ENCODE measurements around the gene UBE2Q2.

Gene UBE2Q2

DNA sequence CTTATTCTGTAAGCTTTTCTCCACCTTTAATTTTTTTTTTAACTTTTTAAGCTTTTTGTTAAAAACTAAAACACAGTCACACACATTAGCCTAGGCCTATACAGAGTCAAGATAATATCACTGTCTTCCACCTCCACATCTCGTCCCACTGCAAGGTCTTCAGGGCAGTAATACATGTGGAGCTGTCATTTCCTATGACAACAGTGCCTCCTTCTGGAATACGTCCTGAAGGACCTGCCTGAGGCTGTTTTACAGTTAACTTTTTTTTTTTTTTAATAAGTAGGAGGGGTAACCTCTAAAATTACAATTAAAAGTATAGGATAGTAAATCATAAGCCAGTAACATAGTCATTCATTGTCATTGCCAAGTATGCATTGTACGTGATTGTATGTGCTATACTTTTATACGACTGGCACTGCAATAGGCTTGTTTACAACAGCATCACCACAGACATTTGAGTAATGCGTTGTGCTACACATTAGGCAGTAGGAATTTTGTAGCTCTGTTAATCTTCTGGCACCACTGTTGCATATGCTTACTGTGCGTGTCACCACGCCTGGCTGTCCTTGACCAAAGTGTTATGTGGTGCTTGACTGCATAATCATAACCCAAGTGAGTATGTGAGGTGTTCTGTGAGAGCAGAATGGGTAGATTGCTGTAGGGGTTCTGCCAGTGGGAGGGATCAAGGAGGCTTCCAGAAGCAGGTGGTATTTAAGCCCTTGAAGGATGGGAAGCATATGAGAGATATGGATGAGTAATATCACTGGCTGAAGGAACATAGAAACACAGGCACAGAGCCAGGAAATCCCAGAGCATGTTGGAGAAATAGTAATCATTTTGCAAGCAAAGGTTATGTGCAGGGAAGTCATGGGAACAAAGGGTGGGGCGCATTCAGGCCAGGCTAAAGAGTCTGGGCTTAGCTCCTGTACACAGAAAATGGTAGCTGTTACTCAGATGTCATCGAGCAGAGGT lies 78.8 kb downstream of the UBE2Q2 start:
- H3K27ac ChIP-seq (ENCODE audit: insufficient read depth, low read depth, low read length, poor library complexity, severe bottlenecking): no peak overlapping the region
- H3K27me3 ChIP-seq (ENCODE audit: control insufficient read depth, insufficient read depth, low read length, poor library complexity, severe bottlenecking): no peaks in the 10 kb centered on the region
- no peaks in the 10 kb centered on the region for H3K9me3 ChIP-seq (ENCODE audit: control insufficient read depth, low read length)
- no peak overlapping the region for H3K4me3 ChIP-seq (ENCODE audit: insufficient read depth, low read depth, low read length)
- 91 to 96% methylated on average over 8 to 9 of the region's 9 CpGs for WGBS, 2 experiments
- H3K4me1 ChIP-seq (ENCODE audit: control insufficient read depth, insufficient read depth, low read length): no peaks in the 10 kb centered on the region
- no peaks in the 10 kb centered on the region for H3K36me3 ChIP-seq (ENCODE audit: control insufficient read depth, insufficient read depth, low read length)

DNA sequence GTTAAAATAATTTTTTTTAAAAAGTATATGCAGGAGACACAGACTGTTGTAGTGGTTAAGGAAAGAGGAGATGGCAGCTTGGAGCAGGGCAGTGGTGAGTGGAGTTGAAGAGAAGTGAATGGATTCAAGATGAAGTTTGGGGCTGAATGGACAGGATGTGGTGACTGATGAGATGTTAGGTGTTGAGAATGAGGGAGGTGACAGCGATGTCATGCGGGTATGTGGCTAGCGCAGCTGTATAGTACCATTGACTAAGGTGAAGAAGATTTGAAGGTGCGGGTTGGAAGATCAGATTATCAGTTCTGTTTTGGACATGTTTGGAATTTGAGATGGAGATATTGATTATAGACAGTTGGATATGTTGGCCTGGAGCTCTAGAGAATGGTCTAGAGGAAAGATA lies 80.5 kb downstream of the UBE2Q2 start:
- Histone ChIP-seq H3K36me3 (ENCODE audit: control insufficient read depth, insufficient read depth, low read length) (no peaks in the 10 kb centered on the region), H3K27ac (ENCODE audit: insufficient read depth, low read depth, low read length, poor library complexity, severe bottlenecking) (no peak overlapping the region)
- WGBS, 2 experiments: 94% methylated on average over 4 of the region's 4 CpGs

DNA sequence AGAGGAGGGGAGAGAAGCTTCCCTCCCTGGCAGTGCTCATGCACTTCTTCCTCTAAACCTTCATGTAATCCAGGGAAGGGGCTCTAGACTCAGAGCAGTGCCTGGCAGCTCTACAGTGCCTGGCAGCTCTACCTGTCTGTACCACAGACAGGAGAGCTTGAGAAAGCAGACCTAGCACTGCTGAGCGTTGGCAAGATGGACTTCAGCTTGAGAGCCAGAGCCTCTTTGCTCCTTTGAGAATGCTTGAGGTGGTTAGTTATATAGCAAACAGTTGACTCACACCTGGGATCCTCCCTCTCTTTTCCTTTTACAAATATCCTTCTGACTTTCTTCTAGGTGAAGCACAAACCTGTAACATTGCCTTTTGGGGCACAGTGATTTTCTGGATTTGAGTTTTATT lies 81.3 kb downstream of the UBE2Q2 start:
- 91 to 95% methylated on average over 1 of the region's 1 CpG for WGBS, 2 experiments
- Histone ChIP-seq H3K36me3 (ENCODE audit: control insufficient read depth, insufficient read depth, low read length) (no peaks in the 10 kb centered on the region), H3K27ac (ENCODE audit: insufficient read depth, low read depth, low read length, poor library complexity, severe bottlenecking) (no peak overlapping the region), H3K4me1 (ENCODE audit: control insufficient read depth, insufficient read depth, low read length) (no peaks in the 10 kb centered on the region), H3K9me3 (ENCODE audit: control insufficient read depth, low read length) (no peaks in the 10 kb centered on the region), H3K27me3 (ENCODE audit: control insufficient read depth, insufficient read depth, low read length, poor library complexity, severe bottlenecking) (no peaks in the 10 kb centered on the region), H3K4me3 (ENCODE audit: insufficient read depth, low read depth, low read length) (no peak overlapping the region)

More for the DNA sequence above, 80.5 kb downstream of the UBE2Q2 start:
- H3K27me3 ChIP-seq (ENCODE audit: control insufficient read depth, insufficient read depth, low read length, poor library complexity, severe bottlenecking): no peaks in the 10 kb centered on the region
- no peaks in the 10 kb centered on the region for H3K4me1 ChIP-seq (ENCODE audit: control insufficient read depth, insufficient read depth, low read length)
- no peak overlapping the region for H3K4me3 ChIP-seq (ENCODE audit: insufficient read depth, low read depth, low read length)
- no peaks in the 10 kb centered on the region for H3K9me3 ChIP-seq (ENCODE audit: control insufficient read depth, low read length)

DNA sequence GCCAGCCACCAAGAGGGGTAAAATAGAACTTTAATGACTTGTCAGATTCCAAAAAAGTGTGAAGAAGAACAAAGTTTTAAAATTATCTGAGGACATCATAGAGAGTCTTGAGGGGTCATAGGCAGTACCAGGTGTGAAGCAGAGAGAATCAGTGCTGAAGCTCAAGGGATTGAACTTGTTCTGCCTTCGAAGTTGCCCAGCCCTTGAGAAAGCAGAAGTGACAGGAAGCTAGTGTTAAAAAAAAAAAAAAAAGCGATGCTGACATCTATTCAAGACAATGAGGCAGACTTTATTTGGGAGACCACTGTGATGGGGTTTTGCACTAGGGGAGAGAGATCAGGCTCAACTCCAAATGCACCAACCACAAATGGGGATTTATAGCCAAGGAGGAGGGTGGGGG lies 82.2 kb downstream of the UBE2Q2 start:
- no peaks in the 10 kb centered on the region for H3K4me1 ChIP-seq (ENCODE audit: control insufficient read depth, insufficient read depth, low read length)
- no peaks in the 10 kb centered on the region for H3K27me3 ChIP-seq (ENCODE audit: control insufficient read depth, insufficient read depth, low read length, poor library complexity, severe bottlenecking)
- H3K36me3 ChIP-seq (ENCODE audit: control insufficient read depth, insufficient read depth, low read length): peaks cover 2% of the 10 kb centered on the region
- 90 to 99% methylated on average over 2 of the region's 2 CpGs for WGBS, 2 experiments
- no peak overlapping the region for H3K27ac ChIP-seq (ENCODE audit: insufficient read depth, low read depth, low read length, poor library complexity, severe bottlenecking)
- H3K9me3 ChIP-seq (ENCODE audit: control insufficient read depth, low read length): no peaks in the 10 kb centered on the region
- H3K4me3 ChIP-seq (ENCODE audit: insufficient read depth, low read depth, low read length): no peak overlapping the region

DNA sequence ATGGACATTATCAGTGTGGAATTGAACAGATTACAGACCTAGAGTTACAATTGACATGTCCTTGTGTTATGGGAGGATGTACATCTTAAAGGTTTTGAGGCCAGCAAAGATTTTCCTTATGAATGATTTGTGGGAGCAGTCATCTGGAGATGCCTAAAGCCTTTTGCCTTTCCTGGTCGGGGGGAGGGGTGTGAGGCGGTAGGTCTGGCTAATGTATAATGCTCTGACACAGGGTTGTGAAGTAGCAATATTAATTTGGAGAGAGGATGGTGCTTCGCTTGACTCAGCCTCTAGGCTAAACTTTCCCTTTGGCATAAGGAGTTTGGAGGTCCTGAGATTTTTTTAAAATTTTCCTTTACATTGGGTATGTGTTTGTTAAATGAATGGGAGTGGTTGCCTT lies 83.7 kb downstream of the UBE2Q2 start:
- peaks cover 5% of the 10 kb centered on the region for H3K36me3 ChIP-seq (ENCODE audit: control insufficient read depth, insufficient read depth, low read length)
- WGBS, 2 experiments: 91 to 94% methylated on average over 3 of the region's 3 CpGs

DNA sequence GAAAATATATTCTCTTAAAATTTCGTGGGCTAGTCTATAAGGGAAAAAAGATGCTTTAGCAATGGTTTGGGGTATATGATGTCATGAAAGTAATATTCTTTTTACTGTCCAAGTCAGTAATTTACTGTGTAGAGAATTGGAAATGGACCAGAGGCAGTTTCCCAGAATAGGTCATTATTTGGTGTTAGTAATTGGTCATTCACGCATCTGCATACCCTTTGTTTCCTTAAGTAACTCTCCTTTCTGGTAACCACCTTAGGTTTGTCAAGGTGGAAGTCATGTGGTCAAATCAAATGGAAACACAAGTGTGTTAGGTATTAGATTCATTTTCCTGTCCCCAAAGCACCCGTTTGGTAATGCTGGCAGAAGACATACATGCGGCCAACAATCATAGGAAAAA lies 84.4 kb downstream of the UBE2Q2 start:
- no peaks in the 10 kb centered on the region for H3K4me1 ChIP-seq (ENCODE audit: control insufficient read depth, insufficient read depth, low read length)
- H3K4me3 ChIP-seq (ENCODE audit: insufficient read depth, low read depth, low read length): no peak overlapping the region
- H3K27me3 ChIP-seq (ENCODE audit: control insufficient read depth, insufficient read depth, low read length, poor library complexity, severe bottlenecking): no peaks in the 10 kb centered on the region
- 93 to 99% methylated on average over 4 of the region's 4 CpGs for WGBS, 2 experiments
- H3K36me3 ChIP-seq (ENCODE audit: control insufficient read depth, insufficient read depth, low read length): peaks cover 8% of the 10 kb centered on the region
- H3K9me3 ChIP-seq (ENCODE audit: control insufficient read depth, low read length): no peaks in the 10 kb centered on the region
- H3K27ac ChIP-seq (ENCODE audit: insufficient read depth, low read depth, low read length, poor library complexity, severe bottlenecking): no peak overlapping the region

More for the DNA sequence above, 83.7 kb downstream of the UBE2Q2 start:
- H3K4me3 ChIP-seq (ENCODE audit: insufficient read depth, low read depth, low read length): no peak overlapping the region
- H3K27me3 ChIP-seq (ENCODE audit: control insufficient read depth, insufficient read depth, low read length, poor library complexity, severe bottlenecking): no peaks in the 10 kb centered on the region
- H3K9me3 ChIP-seq (ENCODE audit: control insufficient read depth, low read length): no peaks in the 10 kb centered on the region
- no peaks in the 10 kb centered on the region for H3K4me1 ChIP-seq (ENCODE audit: control insufficient read depth, insufficient read depth, low read length)
- H3K27ac ChIP-seq (ENCODE audit: insufficient read depth, low read depth, low read length, poor library complexity, severe bottlenecking): no peak overlapping the region

DNA sequence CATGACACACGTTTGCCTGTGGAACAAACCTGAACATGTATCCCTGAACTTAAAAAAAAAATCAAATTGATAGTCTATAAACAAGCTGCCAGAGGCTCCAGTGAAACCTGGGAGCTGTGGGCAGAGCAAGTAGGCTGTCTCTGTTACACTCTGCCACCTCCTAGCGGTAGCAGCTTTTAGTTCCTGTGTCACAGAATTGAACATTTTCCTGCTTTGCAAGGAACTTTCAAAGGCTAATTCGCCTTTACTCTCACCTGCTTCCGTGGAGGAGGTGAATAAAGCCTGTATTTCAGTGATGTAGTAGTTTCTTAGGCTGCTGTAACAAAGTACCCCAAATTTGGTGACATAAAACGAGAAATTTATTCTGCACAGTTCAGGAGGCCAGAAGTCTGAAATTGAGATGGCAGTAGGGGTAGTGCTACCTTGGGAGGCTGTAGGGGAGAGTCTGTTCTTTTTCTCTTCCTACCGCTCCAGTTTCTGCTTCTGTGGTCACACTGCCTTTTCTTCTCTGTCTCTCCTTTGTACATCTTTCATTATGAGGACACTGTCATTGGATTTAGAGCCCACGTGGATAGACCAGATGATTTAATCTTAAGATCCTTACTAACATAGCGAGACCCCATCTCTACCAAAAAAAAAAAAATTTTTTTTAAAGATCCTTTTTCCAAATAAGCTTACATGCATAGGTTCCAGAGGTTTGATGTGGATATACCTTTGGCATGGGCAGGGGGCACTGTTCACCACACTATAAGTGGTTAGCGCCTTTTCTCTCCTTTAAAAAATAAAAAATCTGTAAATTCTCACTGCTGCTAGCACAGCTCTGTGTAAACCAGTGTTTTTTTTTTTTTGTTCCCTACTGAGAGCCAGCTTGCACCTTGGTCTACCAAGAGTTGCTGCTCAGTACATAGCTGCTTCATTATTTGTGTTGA lies 85.7 kb downstream of the UBE2Q2 start:
- Histone ChIP-seq H3K27me3 (ENCODE audit: control insufficient read depth, insufficient read depth, low read length, poor library complexity, severe bottlenecking) (no peaks in the 10 kb centered on the region), H3K9me3 (ENCODE audit: control insufficient read depth, low read length) (no peaks in the 10 kb centered on the region), H3K36me3 (ENCODE audit: control insufficient read depth, insufficient read depth, low read length) (peaks cover 10% of the 10 kb centered on the region), H3K4me3 (ENCODE audit: insufficient read depth, low read depth, low read length) (no peak overlapping the region), H3K4me1 (ENCODE audit: control insufficient read depth, insufficient read depth, low read length) (no peaks in the 10 kb centered on the region), H3K27ac (ENCODE audit: insufficient read depth, low read depth, low read length, poor library complexity, severe bottlenecking) (no peak overlapping the region)
- WGBS, 2 experiments: 72 to 74% methylated on average over 8 of the region's 9 CpGs

DNA sequence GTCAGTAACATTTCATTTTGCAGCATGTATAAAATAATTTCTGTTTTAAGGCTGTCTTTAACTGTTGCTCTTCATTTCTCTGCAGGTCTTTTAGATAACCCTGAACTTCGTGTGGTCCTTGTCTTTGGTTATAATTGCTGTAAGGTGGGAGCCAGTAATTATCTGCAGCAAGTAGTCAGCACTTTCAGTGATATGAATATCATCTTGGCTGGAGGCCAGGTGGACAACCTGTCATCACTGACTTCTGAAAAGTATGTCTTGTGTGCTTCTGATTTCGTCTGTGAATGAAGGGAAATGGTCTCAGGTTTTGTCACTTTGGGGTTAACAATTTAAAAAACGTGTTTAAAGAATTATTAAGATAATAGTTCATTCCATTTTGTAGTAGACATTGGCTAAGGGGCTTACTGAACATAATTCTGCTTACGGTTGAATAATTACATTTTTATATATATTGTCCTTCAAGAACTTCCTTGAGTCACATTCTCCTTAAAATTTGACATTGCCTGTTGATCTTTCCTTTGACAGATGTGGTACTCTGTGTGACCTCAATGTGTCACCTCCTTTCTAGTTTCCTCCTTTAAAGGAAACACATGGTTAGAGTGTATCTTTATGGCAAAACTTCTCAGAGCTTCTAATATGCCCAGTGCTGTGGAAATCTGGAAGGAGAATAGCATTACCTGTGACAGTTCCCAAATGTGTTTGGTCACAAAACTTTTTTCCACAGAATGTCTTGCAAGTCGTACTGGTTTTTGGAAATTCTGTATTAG lies 86.7 kb downstream of the UBE2Q2 start:
- 87 to 94% methylated on average over 4 to 5 of the region's 5 CpGs for WGBS, 2 experiments
- Histone ChIP-seq H3K27ac (ENCODE audit: insufficient read depth, low read depth, low read length, poor library complexity, severe bottlenecking) (no peak overlapping the region), H3K4me1 (ENCODE audit: control insufficient read depth, insufficient read depth, low read length) (no peaks in the 10 kb centered on the region), H3K9me3 (ENCODE audit: control insufficient read depth, low read length) (no peaks in the 10 kb centered on the region), H3K27me3 (ENCODE audit: control insufficient read depth, insufficient read depth, low read length, poor library complexity, severe bottlenecking) (no peaks in the 10 kb centered on the region), H3K36me3 (ENCODE audit: control insufficient read depth, insufficient read depth, low read length) (peaks cover 10% of the 10 kb centered on the region), H3K4me3 (ENCODE audit: insufficient read depth, low read depth, low read length) (no peak overlapping the region)

DNA sequence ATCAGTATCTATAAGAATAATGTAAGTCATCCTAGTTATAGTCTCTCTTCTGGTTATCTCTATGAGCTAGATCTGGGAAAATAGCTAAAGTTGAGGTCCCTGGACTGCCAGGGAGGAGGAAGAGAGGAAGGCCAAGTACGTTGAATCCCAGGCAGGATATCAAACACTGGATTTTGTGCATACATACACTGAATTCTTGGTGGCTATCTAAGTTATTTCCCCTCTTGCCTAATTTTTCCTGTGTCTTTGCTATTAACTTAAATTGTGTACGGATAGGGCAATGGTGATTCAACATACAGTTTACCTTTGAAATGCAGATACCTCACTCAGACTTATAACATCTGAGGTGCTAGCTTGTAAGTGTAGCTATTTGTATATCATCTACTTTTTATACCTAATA lies 87.6 kb downstream of the UBE2Q2 start:
- no peaks in the 10 kb centered on the region for H3K9me3 ChIP-seq (ENCODE audit: control insufficient read depth, low read length)
- H3K36me3 ChIP-seq (ENCODE audit: control insufficient read depth, insufficient read depth, low read length): peaks cover 10% of the 10 kb centered on the region
- 85 to 98% methylated on average over 1 to 2 of the region's 2 CpGs for WGBS, 2 experiments
- no peaks in the 10 kb centered on the region for H3K4me1 ChIP-seq (ENCODE audit: control insufficient read depth, insufficient read depth, low read length)
- no peaks in the 10 kb centered on the region for H3K27me3 ChIP-seq (ENCODE audit: control insufficient read depth, insufficient read depth, low read length, poor library complexity, severe bottlenecking)
- H3K27ac ChIP-seq (ENCODE audit: insufficient read depth, low read depth, low read length, poor library complexity, severe bottlenecking): no peak overlapping the region
- H3K4me3 ChIP-seq (ENCODE audit: insufficient read depth, low read depth, low read length): no peak overlapping the region
